Neural cell (in vitro differentiated cells): ENCODE results near the gene AGT. TPM values are rescaled to one million over a fixed set of nuclear protein-coding genes. Genes with fewer than 3 reads are reported as not detected.

Experiments used
- H2AFZ ChIP-seq: fragments of 200-600, 300-800 bp; sonication (generic), shearing (Covaris generic); 2 replicates; pipeline ENCODE4 v1.6.0; 2014; ENCODE audit warnings: low read depth, mild to moderate bottlenecking, antibody characterized with exemption, low read length, moderate library complexity
- H3F3A ChIP-seq: fragments of 200-600 bp; shearing (Covaris generic); 2 replicates; pipeline ENCODE4 v1.6.1; 2016; ENCODE audit warnings: mild to moderate bottlenecking, moderate library complexity, mixed read lengths, antibody characterized with exemption, low read length; ENCODE audit not compliant: insufficient read depth, poor library complexity, severe bottlenecking
- H3K27ac ChIP-seq: fragments of 200-600, 300-800 bp; sonication (generic), shearing (Covaris generic); 2 replicates; pipeline ENCODE4 v1.5.1; 2014; ENCODE audit warnings: mild to moderate bottlenecking, low read length, moderate library complexity
- H3K27me3 ChIP-seq: fragments of 300-800, 200-600 bp; sonication (generic), shearing (Covaris generic); 2 replicates; pipeline ENCODE4 v1.6.0; 2014; ENCODE audit warnings: mild to moderate bottlenecking, low read depth, low read length, moderate library complexity; ENCODE audit not compliant: insufficient read depth
- H3K36me3 ChIP-seq: fragments of 300-800, 200-600 bp; sonication (generic), shearing (Covaris generic); 2 replicates; pipeline ENCODE4 v1.5.1; 2014; ENCODE audit warnings: mild to moderate bottlenecking, antibody characterized with exemption, low read length, moderate library complexity; ENCODE audit not compliant: insufficient read depth
- H3K4me2 ChIP-seq: fragments of 300-800, 200-600 bp; sonication (generic), shearing (Covaris generic); 2 replicates; pipeline ENCODE4 v1.6.0; 2014; ENCODE audit warnings: mild to moderate bottlenecking, low read length
- H3K4me3 ChIP-seq: fragments of 300-800, 200-600 bp; sonication (generic), shearing (Covaris generic); 2 replicates; pipeline ENCODE4 v1.5.1; 2014; ENCODE audit warnings: mild to moderate bottlenecking, low read length, moderate library complexity
- H3K79me2 ChIP-seq: fragments of 200-600 bp; shearing (Covaris generic); replicated peaks from 2 replicates; pipeline ENCODE4 v1.6.0; 2014; ENCODE audit warnings: mild to moderate bottlenecking, low read length, moderate library complexity; ENCODE audit not compliant: insufficient read depth
- H3K9ac ChIP-seq: fragments of 300-800, 200-600 bp; sonication (generic), shearing (Covaris generic); 2 replicates; pipeline ENCODE4 v1.6.1; 2016; ENCODE audit warnings: mild to moderate bottlenecking, low read length, mixed read lengths
- H3K9me2 ChIP-seq: fragments of 200-600 bp; shearing (Covaris generic); 2 replicates; pipeline ENCODE4 v1.6.1; 2016; ENCODE audit warnings: mild to moderate bottlenecking, low read length, mixed read lengths; ENCODE audit not compliant: insufficient read depth
- H3K9me3 ChIP-seq: fragments of 200-600, 300-800 bp; sonication (generic), shearing (Covaris generic); 2 replicates; pipeline ENCODE4 v1.6.1; 2016; ENCODE audit warnings: mild to moderate bottlenecking, mixed run types, low read length, moderate library complexity, mixed read lengths
- H4K20me1 ChIP-seq: fragments of 200-600 bp; shearing (Covaris generic); 2 replicates; pipeline ENCODE4 v1.6.1; 2016; ENCODE audit warnings: mild to moderate bottlenecking, mixed run types; ENCODE audit not compliant: insufficient read depth
- EP300 ChIP-seq: fragments of 450-650 bp; conservative IDR thresholded peaks from 2 replicates; pipeline ENCODE4 v1.6.1; 2014; ENCODE audit warnings: antibody characterized with exemption, mild to moderate bottlenecking, moderate library complexity; ENCODE audit not compliant: poor library complexity, severe bottlenecking
- EZH2 ChIP-seq: fragments of 200-600, 300-800 bp; shearing (Covaris generic), sonication (generic); IDR thresholded peaks from 2 replicates; pipeline ENCODE4 v1.6.1; 2014; ENCODE audit warnings: antibody characterized with exemption, low read length, borderline replicate concordance, mild to moderate bottlenecking; ENCODE audit not compliant: insufficient read depth, poor library complexity, severe bottlenecking
- MXI1 ChIP-seq: fragments of 450-650 bp; conservative IDR thresholded peaks from 2 replicates; pipeline ENCODE4 v1.6.1; 2014; ENCODE audit warnings: antibody characterized with exemption, mild to moderate bottlenecking; ENCODE audit not compliant: poor library complexity, severe bottlenecking
- POLR2AphosphoS5 ChIP-seq: IDR thresholded peaks from 2 replicates; pipeline ENCODE4 v1.6.1; 2012
- RAD21 ChIP-seq: fragments of 450-650 bp; conservative IDR thresholded peaks from 2 replicates; pipeline ENCODE4 v1.6.1; 2014; ENCODE audit warnings: antibody characterized with exemption, mild to moderate bottlenecking, moderate library complexity
- REST ChIP-seq: IDR thresholded peaks from 2 replicates; pipeline ENCODE4 v1.6.1; 2012; ENCODE audit warnings: borderline replicate concordance
- SMC3 ChIP-seq: fragments of 450-650 bp; conservative IDR thresholded peaks from 2 replicates; pipeline ENCODE4 v1.6.1; 2014; ENCODE audit warnings: antibody characterized with exemption, mild to moderate bottlenecking, moderate library complexity; ENCODE audit not compliant: poor library complexity
- TAF1 ChIP-seq: IDR thresholded peaks from 2 replicates; pipeline ENCODE4 v1.6.1; 2012; ENCODE audit warnings: low read depth
- polyA plus RNA-seq: library from polyadenylated mRNA; depleted of rRNA; stranded (reverse); fragments of >200 nt; gene quantifications from 2 replicates; pipeline ENCODE4 v1.2.3, GENCODE V29; 2014
- TF ChIP-seq, protein P1 (sequence below): fragments of 450-650 bp; IDR thresholded peaks from 2 replicates; pipeline ENCODE4 v1.5.1; 2014; ENCODE audit warnings: antibody characterized with exemption, mild to moderate bottlenecking, moderate library complexity; ENCODE audit not compliant: poor library complexity, severe bottlenecking

Gene AGT
- polyA plus RNA-seq, 1 donor from 2014 or later, result not detected

DNA sequence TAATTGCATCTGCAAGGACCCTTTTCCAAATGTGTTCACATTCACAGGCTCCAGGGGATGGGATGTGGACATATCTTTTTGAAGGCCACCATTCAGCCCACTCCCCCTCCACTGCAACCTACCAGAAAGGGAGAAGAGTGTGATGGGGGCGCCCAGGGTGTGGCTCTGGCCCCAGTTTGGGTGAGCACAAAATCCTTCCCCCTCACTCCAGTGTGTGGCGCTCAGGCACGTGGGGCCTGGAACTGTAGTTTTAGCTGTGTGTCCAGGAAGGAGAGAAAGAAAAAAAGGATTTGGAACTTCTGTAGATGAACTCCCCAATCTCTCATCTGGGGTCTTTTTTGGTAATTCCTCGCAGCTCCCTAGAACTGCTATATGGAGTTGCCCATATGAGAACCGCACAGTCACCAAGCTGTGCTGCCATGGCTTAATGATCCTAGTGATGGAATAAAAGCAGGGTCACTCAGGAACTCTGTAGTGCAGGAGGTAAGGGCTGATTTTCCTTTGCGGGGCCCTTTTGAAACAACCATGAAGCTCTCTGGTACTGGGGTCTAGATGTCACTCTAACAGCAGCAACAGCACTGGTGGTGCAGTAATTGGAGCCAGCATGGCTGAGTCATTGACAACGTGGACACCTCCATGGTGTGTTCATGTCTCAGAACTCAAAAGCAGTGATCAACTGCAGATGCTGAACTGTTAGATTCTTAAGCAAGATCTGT is 17.0 kb downstream of the AGT start:
- Histone ChIP-seq H4K20me1 (no peaks in the 10 kb centered on the region), H2AFZ (no peak overlapping the region), H3F3A (no peaks in the 10 kb centered on the region), H3K36me3 (no peaks in the 10 kb centered on the region), H3K4me2 (no peak overlapping the region), H3K79me2 (no peaks in the 10 kb centered on the region), H3K9ac (no peak overlapping the region), H3K9me3 (no peaks in the 10 kb centered on the region), H3K27ac (no peak overlapping the region), H3K4me3 (no peak overlapping the region), H3K9me2 (no peaks in the 10 kb centered on the region), H3K27me3 (no peaks in the 10 kb centered on the region)
- TF ChIP-seq TAF1 (no peak), REST (no peak), SMC3 (no peak), POLR2AphosphoS5 (no peak), RAD21 (no peak), EP300 (no peak), MXI1 (no peak), EZH2 (no peak)
- TF ChIP-seq, protein P1, sequence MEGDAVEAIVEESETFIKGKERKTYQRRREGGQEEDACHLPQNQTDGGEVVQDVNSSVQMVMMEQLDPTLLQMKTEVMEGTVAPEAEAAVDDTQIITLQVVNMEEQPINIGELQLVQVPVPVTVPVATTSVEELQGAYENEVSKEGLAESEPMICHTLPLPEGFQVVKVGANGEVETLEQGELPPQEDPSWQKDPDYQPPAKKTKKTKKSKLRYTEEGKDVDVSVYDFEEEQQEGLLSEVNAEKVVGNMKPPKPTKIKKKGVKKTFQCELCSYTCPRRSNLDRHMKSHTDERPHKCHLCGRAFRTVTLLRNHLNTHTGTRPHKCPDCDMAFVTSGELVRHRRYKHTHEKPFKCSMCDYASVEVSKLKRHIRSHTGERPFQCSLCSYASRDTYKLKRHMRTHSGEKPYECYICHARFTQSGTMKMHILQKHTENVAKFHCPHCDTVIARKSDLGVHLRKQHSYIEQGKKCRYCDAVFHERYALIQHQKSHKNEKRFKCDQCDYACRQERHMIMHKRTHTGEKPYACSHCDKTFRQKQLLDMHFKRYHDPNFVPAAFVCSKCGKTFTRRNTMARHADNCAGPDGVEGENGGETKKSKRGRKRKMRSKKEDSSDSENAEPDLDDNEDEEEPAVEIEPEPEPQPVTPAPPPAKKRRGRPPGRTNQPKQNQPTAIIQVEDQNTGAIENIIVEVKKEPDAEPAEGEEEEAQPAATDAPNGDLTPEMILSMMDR, result no peak

GRCh38 chr1:230696218-230696617 is 17.7 kb downstream of the AGT start:
- no peaks in the 10 kb centered on the region for H3K36me3 ChIP-seq
- H3K9me3 ChIP-seq, result no peaks in the 10 kb centered on the region
- no peaks in the 10 kb centered on the region for H3K9me2 ChIP-seq
- H3K79me2 ChIP-seq, result no peaks in the 10 kb centered on the region
- no peak overlapping the region for H3K4me3 ChIP-seq
- H3F3A ChIP-seq, result no peaks in the 10 kb centered on the region
- H3K4me2 ChIP-seq, result no peak overlapping the region
- no peaks in the 10 kb centered on the region for H4K20me1 ChIP-seq
- no peak for TF ChIP-seq EP300
- TF ChIP-seq, protein P1, result no peak
- TF ChIP-seq TAF1, result no peak
- TF ChIP-seq POLR2AphosphoS5, result no peak
- TF ChIP-seq EZH2, result no peak
- H2AFZ ChIP-seq, result no peak overlapping the region
- H3K27me3 ChIP-seq, result no peaks in the 10 kb centered on the region
- no peak overlapping the region for H3K9ac ChIP-seq
- no peak overlapping the region for H3K27ac ChIP-seq
